GM12878 (cell line): ENCODE data around the gene CLASP1. TPM values are rescaled to one million over a fixed set of nuclear protein-coding genes. Genes with fewer than 3 reads are reported as not detected.

Experiments used
- ATAC-seq: fragments of 200-7000 bp; cut with Tn5 transposase; 3 replicates; pipeline ENCODE4 v1.9.1; 2020; ENCODE audit warnings: mild to moderate bottlenecking, moderate library complexity
- BruUV-seq: library from RNA; stranded (reverse); fragments of 400-500 nt; replicated peaks from 2 replicates; lab custom pipeline; 2021; lab: Mats Ljungman, UMichigan
- CTCF ChIA-PET: fragments of 300-600 bp; sonication (Branson Sonifier 250); formaldehyde crosslinking; extraction: SDS; loops from one replicate; lab custom pipeline; 2021; ENCODE audit warnings: inconsistent platforms; lab: Yijun Ruan, JAX
- POLR2A ChIA-PET: fragments of 350-600 bp; formaldehyde crosslinking; extraction: SDS; loops from one replicate; lab custom pipeline; 2021; ENCODE audit warnings: inconsistent platforms; lab: Charles Lee
- RAD21 ChIA-PET: fragments of 300-600 bp; sonication (Branson Sonifier 250); formaldehyde crosslinking; loops from one replicate; lab custom pipeline; 2023; ENCODE audit warnings: antibody characterized with exemption; ENCODE audit not compliant: unreplicated experiment; lab: Charles Lee
- SMC1A ChIA-PET: fragments of 300-600 bp; sonication (Branson Sonifier 250); formaldehyde crosslinking; loops from one replicate; lab custom pipeline; 2023; ENCODE audit not compliant: unreplicated experiment, uncharacterized antibody; lab: Charles Lee
- DNase-seq: peaks from one replicate; pipeline ENCODE4 v3.0.0-alpha.2; 2011; ENCODE audit warnings: low read depth, low spot score
- FAIRE-seq: peaks from 3 replicates; lab custom pipeline; 2011; peaks lifted over from hg19 to GRCh38; lab: Jason Lieb, UNC
- H2AFZ ChIP-seq: 2 replicates; pipeline ENCODE4 v1.6.0; 2011; ENCODE audit warnings: low read depth, low read length, control low read depth; ENCODE audit not compliant: control insufficient read depth
- H3K27ac ChIP-seq: 2 replicates; pipeline ENCODE4 v1.5.1; 2011; ENCODE audit warnings: control low read depth; ENCODE audit not compliant: control insufficient read depth, insufficient read depth
- H3K27me3 ChIP-seq, 2 experiments: replicated peaks in 1 of 2; 2 replicates each; pipeline versions ENCODE4 v1.6.0 to v1.6.1; 2011; ENCODE audit warnings: low read length in 1 of 2; ENCODE audit not compliant: control insufficient read depth in 2 of 2, insufficient read depth in 2 of 2
- H3K36me3 ChIP-seq, 2 experiments: 2 replicates each; pipeline ENCODE4 v1.5.1; 2011; ENCODE audit warnings: low read length in 1 of 2; ENCODE audit not compliant: control insufficient read depth in 2 of 2, insufficient read depth in 2 of 2
- H3K4me1 ChIP-seq: 2 replicates; pipeline ENCODE4 v1.6.1; 2011; ENCODE audit warnings: mild to moderate bottlenecking, low read length, moderate library complexity, mixed read lengths; ENCODE audit not compliant: control insufficient read depth, insufficient read depth
- H3K4me2 ChIP-seq: 2 replicates; pipeline ENCODE4 v1.6.0; 2011; ENCODE audit warnings: control low read depth; ENCODE audit not compliant: control insufficient read depth, insufficient read depth
- H3K4me3 ChIP-seq: fragments of 200-600 bp; sonication (generic); 2 replicates; pipeline ENCODE4 v1.5.1; 2016
- H3K79me2 ChIP-seq: 2 replicates; pipeline ENCODE4 v1.6.0; 2011; ENCODE audit warnings: low read length; ENCODE audit not compliant: control insufficient read depth, insufficient read depth
- H3K9ac ChIP-seq: 2 replicates; pipeline ENCODE4 v1.8.0; 2011; ENCODE audit warnings: low read length, control low read depth, mixed read lengths; ENCODE audit not compliant: control insufficient read depth, insufficient read depth
- H3K9me3 ChIP-seq: replicated peaks from 3 replicates; pipeline ENCODE4 v1.5.1; 2011; ENCODE audit warnings: mild to moderate bottlenecking, low read length; ENCODE audit not compliant: control insufficient read depth, insufficient read depth
- H4K20me1 ChIP-seq: 2 replicates; pipeline ENCODE4 v1.6.0; 2011; ENCODE audit not compliant: control insufficient read depth, insufficient read depth
- DPF2 ChIP-seq: fragments of 450-650 bp; IDR thresholded peaks from 2 replicates; pipeline ENCODE4 v1.6.1; 2017; ENCODE audit warnings: mild to moderate bottlenecking
- E4F1 ChIP-seq: fragments of 450-650 bp; IDR thresholded peaks from 2 replicates; pipeline ENCODE4 v1.6.1; 2018; ENCODE audit warnings: borderline replicate concordance, mild to moderate bottlenecking; ENCODE audit not compliant: partially characterized antibody
- NFIC ChIP-seq: IDR thresholded peaks from 2 replicates; pipeline ENCODE4 v1.6.1; 2012; ENCODE audit warnings: low read depth, mild to moderate bottlenecking, inconsistent platforms, low read length, moderate library complexity
- SP1 ChIP-seq: IDR thresholded peaks from one replicate; pipeline ENCODE4 v1.6.1; 2011; ENCODE audit warnings: low read depth, low read length
- SPI1 ChIP-seq: IDR thresholded peaks from 2 replicates; pipeline ENCODE4 v1.6.1; 2011; ENCODE audit warnings: low read depth, mild to moderate bottlenecking, low read length, moderate library complexity, borderline replicate concordance; ENCODE audit not compliant: insufficient read depth
- TCF7 ChIP-seq: IDR thresholded peaks from 2 replicates; pipeline ENCODE4 v1.6.1; 2014; ENCODE audit warnings: antibody characterized with exemption, borderline replicate concordance
- WGBS: methylation state at CpG from one replicate; pipeline ENCODE4 v1.1.6; 2016; ENCODE audit warnings: low lambda C conversion rate; ENCODE audit not compliant: insufficient replicate concordance, insufficient coverage; ENCODE audit errors: missing lambda C conversion rate; 5-methylcytosine and 5-hydroxymethylcytosine counted together
- in situ Hi-C: fragments of 300-500 bp; cut with MboI; formaldehyde crosslinking; loops from 9 replicates; pipeline ENCODE4 v1.14.3; 2018; ENCODE audit warnings: mixed read lengths
- intact Hi-C: fragments of 100-400 bp; cut with micrococcal nuclease; formaldehyde crosslinking; loops from one replicate; pipeline ENCODE4 v1.14.2; 2022; ENCODE audit not compliant: unreplicated experiment
- polyA plus RNA-seq, 11 experiments: library from polyadenylated mRNA; depleted of rRNA in 4 of 11; unstranded in 6 of 11; stranded (reverse) in 5 of 11; fragments of >200 nt; fragmentation: Nextera tagmentation in 4 of 11; fragmentation: Illumina TruSeq in 1 of 11; extraction: Ambion mirVana in 4 of 11; extraction: Trizol in 1 of 11; gene quantifications; 1 replicate in 1 of 11; 2 replicates in 10 of 11; pipeline versions ENCODE4 v1.2.1 to v1.2.3, GENCODE V29; 2011 to 2016; ENCODE audit warnings: inconsistent platforms in 2 of 11, missing spikeins in 2 of 11, low read depth in 1 of 11
- total RNA-seq, 4 experiments: library from RNA; depleted of rRNA in 3 of 4; stranded (reverse); fragments of >200 nt in 3 of 4; fragmentation: Illumina TruSeq in 1 of 4; extraction: Trizol in 1 of 4; gene quantifications; 2 replicates each; pipeline versions ENCODE4 v1.2.1 to v1.2.3, GENCODE V29; 2013 to 2021

CLASP1 gene
- total and polyA plus RNA-seq, 10 of the 15 experiments (the other 5 are each of a cell fraction or from before 2014, with no cell fraction given): 1.4 to 62.4 (median 32.9) TPM

- H3K9ac ChIP-seq: no peak overlapping the region
- CTCF ChIA-PET: interaction anchor here (0.6 kb wide), 3 partner anchors 19 to 163 kb away, joined by 3 to 4 read pairs (median 3); no protein-coding TSS in a partner anchor
- FAIRE-seq (no peak), DNase-seq (no peak), ATAC-seq (no peak)
- peak overlapping the region; percentile 50 for H3K27ac ChIP-seq
- no peaks in the 10 kb centered on the region for H4K20me1 ChIP-seq
- intact Hi-C loops (no loop called here), in situ Hi-C loops (no loop called here)
- no peaks in the 10 kb centered on the region for H3K27me3 ChIP-seq
- TF ChIP-seq DPF2 (no peak), TCF7 (no peak), NFIC (peak; percentile 28; the same call in 1 of the 2 replicates), SP1 (no peak)
- peak overlapping the region; percentile 72 for H3K4me2 ChIP-seq
- 27% methylated on average over 3 of the region's 3 CpGs for WGBS
- H3K4me3 ChIP-seq: 0 out of 2 replicates have a peak overlapping the region, but pooled peaks have one; percentile 35
- POLR2A ChIA-PET: interaction anchor here (0.8 kb wide), 1 partner anchor 9 kb away, joined by 3 read pairs; no protein-coding TSS in a partner anchor
- H3K36me3 ChIP-seq: peaks cover 6 to 18% of the 10 kb centered on the region in 2 experiments
- H3K9me3 ChIP-seq: no peaks in the 10 kb centered on the region
- SMC1A ChIA-PET: interaction anchor here (0.7 to 2.1 kb wide), 5 partner anchors 18 to 187 kb away, joined by 3 to 8 read pairs (median 5); no protein-coding TSS in a partner anchor
- BruUV-seq: TSS peak; percentile 8
- peaks cover 10% of the 10 kb centered on the region for H3K4me1 ChIP-seq
- RAD21 ChIA-PET: interaction anchor here (1.1 to 5.0 kb wide), 3 partner anchors 69 to 178 kb away, joined by 3 to 39 read pairs (median 3); no protein-coding TSS in a partner anchor
- H3K79me2 ChIP-seq: peaks cover 38% of the 10 kb centered on the region
- no peak overlapping the region for H2AFZ ChIP-seq
Measured at GRCh38 chr2:121527009-121527682, 122.1 kb downstream of the CLASP1 start.

GRCh38 chr2:121524685-121525425, 124.4 kb downstream of the CLASP1 start:
- TF ChIP-seq SPI1: peak; percentile 31; the same call in 1 of the 2 replicates
- TF ChIP-seq E4F1: no peak
- ChIA-PET CTCF (no interaction called here), POLR2A (no interaction called here), SMC1A (interaction anchor here (1.2 kb wide), 1 partner anchor 19 kb away, joined by 3 read pairs; no protein-coding TSS in a partner anchor), RAD21 (no interaction called here)
- H4K20me1 ChIP-seq: no peaks in the 10 kb centered on the region
- intact Hi-C loops: no loop called here
- no peak overlapping the region for H3K27ac ChIP-seq
- in situ Hi-C loops: no loop called here
- 74% methylated on average over 7 of the region's 9 CpGs for whole genome bisulfite sequencing
- no peak overlapping the region for H3K4me2 ChIP-seq
- no peaks in the 10 kb centered on the region for H3K27me3 ChIP-seq
- H3K36me3 ChIP-seq: peaks cover 10 to 26% of the 10 kb centered on the region in 2 experiments
- H3K4me1 ChIP-seq: peaks cover 6% of the 10 kb centered on the region; the same call in 1 of the 2 replicates
- no TSS peak for BruUV-seq
- no peak overlapping the region for H3K9ac ChIP-seq
- DNase-seq: no peak
- H3K4me3 ChIP-seq: no peak overlapping the region
- ATAC-seq: no peak
- H2AFZ ChIP-seq: no peak overlapping the region
- no peak for FAIRE-seq
- no peaks in the 10 kb centered on the region for H3K9me3 ChIP-seq
- H3K79me2 ChIP-seq: peaks cover 30% of the 10 kb centered on the region
